T1000 (cell line): ENCODE results near the gene DRC3.
"Not testable (repeated sequence)": the region's sequence is repeated elsewhere in the genome, so short reads cannot be mapped to it uniquely, and the experiment has no call there.

Experiments
- DNase-seq: peaks from one replicate; lab custom pipeline; 2025; ENCODE audit warnings: mixed read lengths; lab: John Stamatoyannopoulos, UW

Gene DRC3

GRCh38 chr17:17993852-17994251 is 21.2 kb downstream of the DRC3 start:
- DNase-seq = no peak

GRCh38 chr17:17994271-17995069 is 21.8 kb downstream of the DRC3 start:
- no peak for DNase-seq

DNA sequence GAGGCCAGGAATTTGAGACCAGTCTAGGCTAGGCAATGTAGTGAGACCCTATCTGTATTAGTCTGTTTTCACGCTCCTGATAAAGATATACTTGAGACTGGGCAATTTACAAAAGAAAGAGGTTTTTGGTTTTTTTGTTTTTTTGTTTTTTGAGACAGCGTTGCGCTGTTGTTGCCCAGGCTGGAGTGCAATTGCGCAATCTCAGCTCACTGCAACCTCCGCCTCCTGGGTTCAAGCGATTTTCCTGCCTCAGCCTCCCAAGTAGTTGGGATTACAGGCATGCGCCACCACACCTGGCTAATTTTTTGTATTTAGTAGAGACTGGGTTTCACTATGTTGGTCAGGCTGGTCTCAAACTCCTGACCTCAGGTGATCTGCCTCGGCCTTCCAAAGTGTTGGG is 23.2 kb downstream of the DRC3 start:
- DNase-seq = not testable (repeated sequence)

DNA sequence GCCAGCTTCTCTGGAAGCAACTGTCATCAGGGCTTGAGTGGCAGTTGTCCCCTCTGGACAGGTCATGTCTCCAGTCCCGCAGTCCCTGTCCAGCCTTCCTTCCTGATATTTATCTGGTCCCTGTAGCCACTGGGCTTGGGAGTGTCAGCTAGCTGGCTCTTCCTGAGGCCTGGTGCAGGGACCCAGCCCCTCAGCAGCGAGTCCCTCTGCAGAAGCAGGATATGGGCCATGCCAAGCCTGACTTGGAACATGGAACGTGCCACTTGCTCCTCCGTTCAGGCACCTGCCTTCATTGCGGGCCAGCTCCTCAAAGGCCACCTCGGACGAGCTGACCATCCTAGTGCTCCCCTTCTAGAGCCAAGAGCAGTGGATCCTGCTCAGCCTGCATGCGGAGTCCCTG is 26.3 kb downstream of the DRC3 start:
- DNase-seq = no peak

- no peak for DNase-seq
Measured at GRCh38 chr17:17999364-18000029, 26.8 kb downstream of the DRC3 start.

- DNase-seq = no peak
Measured at GRCh38 chr17:18000030-18000408, 27.4 kb downstream of the DRC3 start.

DNA sequence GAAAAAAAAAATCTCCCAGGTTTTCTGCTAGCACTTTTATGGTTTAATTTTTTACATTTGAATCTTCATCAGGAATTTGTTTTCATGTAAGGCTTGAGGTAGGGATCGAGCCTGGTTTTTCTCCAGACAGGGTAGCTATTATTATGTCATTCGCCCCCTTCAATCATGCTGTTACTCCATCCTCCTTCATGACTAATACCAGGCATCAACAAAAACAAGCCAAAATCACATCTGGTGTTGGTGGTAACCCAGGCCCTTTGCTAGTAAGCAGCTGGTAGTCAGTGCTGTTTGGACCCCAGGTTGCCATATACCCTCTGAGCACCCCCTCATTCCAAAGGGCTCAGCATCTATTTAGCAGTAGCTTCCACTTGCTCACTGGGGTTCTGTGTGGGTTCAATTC is 29.5 kb downstream of the DRC3 start:
- DNase-seq = no peak

DNA sequence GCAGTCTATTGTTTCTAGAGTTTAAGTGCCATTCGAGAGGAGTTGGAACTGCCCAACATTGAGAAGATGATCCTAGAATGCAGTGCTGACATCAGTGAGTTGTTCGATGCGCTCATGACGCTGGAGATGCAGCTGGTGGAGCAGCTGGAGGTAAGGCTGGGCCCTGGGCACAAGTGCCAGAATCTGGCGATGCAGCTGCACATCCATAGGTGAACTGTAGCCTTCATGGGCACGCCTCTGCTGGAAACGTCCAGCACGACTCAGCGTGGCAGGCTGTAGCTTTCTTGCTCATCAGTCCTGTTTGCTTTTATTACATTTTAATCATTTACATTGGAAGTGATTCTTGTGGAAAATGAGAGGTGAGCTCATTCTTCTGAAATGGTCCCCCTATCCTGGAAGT is 31.7 kb downstream of the DRC3 start:
- DNase-seq = no peak

DNA sequence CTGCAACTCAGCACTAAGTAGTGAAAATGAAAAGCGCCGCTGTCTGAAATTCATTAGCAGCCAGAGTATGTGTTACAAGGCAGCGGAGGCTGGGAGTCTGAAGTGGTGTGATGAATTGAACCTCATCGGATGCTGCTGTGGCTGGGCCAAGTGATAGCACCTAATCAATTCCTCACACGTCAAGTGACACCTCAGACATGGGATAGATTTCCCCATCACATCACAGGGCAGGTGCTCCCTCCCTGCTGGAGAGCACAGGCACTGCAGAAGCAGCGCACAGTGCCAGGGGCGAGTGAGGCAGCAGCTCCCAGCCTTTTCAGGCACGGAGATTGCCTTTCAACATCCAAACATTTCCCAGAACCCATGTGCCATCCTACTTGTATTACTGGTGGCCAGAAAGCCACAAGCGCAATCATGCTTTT is 32.2 kb downstream of the DRC3 start:
- DNase-seq = no peak

GRCh38 chr17:18005496-18005895 is 32.8 kb downstream of the DRC3 start:
- DNase-seq = no peak

DNA sequence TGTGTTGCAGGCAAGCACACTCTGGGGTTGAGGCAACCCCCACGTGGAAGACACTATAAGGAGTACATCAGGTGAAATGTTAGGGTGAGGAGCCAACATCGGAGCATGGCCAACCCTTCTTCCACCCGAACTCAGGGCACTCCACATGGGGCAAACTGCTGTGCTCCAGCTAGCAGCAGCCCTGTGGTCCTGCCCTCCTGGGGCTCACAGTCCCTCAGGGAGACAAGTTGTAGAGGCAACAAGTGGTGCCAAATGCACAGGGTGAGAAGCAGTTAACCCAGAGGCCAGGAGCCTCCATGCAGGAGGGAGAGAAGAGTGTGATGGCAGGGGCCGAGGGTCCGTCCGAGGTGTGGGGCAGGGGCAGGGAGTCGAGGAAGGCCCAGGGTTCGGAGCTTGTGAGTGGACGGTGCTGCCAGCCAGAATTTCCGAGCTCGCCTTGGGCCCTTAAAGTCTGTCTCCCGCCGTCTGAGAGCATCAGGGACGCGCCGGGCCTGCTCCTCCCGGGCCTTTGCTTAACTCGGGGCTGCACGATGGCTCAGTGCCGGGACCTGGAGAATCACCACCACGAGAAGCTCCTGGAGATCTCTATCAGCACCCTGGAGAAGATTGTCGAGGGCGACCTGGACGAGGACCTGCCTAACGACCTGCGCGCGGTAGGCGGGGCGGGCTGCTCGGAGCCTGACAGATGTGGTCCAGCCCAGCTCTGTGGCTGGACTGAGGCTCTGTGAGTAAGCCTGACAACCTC is 34.0 kb downstream of the DRC3 start:
- DNase-seq = no peak

GRCh38 chr17:18008496-18009268 is 36.0 kb downstream of the DRC3 start:
- DNase-seq = peak; percentile 48

DNA sequence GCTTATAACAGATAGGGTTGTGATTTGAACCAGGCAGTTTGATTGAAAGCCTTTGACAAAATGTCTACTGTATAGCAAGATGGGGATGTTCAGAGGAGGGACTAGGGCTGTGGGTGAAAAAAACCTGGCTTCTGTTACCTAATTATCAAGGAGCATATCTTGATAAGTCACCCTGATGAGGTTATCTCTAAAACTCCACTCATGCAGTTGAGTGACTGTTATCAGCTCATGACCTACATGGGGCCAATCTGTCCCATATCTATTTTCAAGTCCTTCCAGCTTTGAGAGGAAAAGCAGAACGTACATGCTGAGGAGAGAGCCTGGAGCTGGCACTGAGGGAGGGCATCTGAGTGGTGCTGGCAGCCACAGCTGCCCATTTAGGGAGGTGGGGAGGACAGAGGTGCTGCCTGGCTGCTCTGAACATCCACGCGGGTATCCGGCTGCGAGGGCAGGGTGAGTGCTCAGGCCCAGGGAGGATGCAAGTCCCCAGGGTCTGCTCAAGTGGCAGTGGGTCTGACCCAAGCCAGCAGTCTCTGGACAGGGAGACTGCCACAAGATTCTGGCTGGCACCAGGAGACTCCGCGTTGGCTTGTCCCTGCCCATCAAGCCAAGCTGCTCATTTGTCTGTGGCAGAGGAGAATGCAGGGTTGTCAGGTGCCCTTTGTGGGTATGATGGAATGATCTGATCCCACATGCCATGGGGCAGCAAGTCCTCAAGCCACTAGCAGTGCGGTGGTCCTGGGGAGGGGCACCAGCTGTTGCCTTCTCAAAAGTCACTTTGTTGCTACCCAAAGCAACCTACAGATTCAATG is 37.2 kb downstream of the DRC3 start:
- DNase-seq = no peak

- no peak for DNase-seq
Measured at GRCh38 chr17:18011286-18011685, 38.6 kb downstream of the DRC3 start.

DNA sequence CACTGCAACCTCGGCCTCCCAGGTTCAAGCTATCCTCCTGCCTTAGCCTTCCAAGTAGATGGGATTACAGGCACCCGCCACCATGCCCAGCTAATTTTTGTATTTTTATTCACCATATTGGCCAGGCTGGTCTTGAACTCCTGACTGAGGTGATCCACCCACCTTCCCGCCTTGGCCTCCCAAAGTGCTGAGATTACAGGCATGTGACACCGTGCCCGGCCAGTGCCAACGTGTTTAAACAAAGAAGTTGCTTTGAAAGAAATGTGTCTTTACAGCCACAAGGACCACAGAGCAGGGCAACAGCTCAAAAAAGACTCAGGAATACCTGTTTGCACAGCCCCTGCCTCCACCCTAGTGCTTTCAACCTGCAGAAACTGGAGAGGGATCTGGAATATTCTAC is 41.3 kb downstream of the DRC3 start:
- DNase-seq = no peak

DNA sequence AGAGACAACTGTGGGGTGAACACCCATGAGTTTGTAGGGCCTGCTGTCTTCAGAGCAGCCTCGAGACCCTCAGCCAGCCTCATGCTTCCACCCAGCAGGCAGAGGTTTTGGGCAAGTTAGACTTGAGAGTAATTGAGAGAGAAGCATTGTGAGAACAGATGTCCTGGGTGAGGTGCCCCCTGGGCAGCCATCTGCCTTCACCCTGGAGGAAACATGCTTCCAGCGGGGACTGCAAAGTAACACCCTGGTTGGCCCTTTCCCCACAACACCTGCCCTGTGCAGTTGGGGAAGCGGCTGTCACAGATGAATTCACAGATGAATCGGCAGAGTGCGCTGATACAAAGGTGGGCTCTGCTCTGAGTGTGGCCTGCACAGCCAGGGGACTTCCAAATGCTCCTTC is 42.9 kb downstream of the DRC3 start:
- no peak for DNase-seq

DNA sequence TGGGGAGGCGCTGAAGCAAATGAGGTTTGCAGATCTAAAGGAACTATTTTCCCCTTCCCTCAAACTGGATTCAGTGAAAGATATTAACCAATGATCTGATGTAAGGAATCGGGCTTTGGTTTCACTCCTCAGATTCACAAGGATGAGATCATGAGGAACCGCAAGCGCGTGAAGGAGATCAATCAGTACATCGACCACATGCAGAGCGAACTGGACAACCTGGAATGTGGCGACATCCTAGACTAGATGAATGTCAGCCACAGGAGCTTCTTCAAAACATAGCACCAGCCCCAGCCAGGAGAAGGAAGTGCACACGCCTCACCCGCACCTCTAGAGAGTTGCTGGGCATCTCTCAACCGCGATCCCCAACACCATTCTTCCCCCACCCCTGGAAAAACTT is 43.8 kb downstream of the DRC3 start:
- DNase-seq = no peak

DNA sequence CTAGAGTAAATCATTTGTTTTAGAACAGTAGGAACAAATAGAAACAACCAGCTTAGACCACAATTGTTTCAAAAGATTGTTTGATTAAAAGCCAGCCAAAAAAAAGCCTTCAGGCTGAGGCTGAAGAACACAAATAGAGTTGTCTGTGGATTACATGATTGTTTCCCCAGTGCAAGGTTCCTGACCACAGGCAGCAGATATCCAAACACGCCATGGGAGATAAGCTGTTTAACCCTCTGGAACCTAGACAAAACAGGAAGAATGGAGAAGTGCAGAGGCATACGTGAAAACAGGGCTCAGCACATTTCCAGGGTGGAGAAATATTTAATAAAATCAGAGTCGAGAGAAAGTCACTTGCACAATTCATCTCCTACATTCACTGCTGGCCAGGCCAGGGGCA is 45.3 kb downstream of the DRC3 start:
- no peak for DNase-seq

- no peak for DNase-seq
Measured at GRCh38 chr17:18018411-18018921, 45.8 kb downstream of the DRC3 start.

DNA sequence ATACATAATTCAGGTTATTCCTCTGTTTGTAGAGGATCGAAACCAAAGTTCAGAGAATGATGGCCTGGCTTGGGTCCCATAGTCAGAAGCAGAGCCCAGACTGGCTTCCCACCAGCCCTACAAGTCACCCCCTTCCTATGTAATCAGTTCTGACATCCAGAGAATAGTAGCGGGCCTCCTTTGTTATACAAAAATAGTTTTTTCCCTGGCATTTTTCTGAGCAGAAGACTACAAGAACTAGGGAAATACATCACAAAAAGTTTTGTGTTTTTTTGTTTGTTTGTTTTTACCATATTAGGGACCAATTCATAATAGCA is 47.1 kb downstream of the DRC3 start:
- DNase-seq = no peak

DNA sequence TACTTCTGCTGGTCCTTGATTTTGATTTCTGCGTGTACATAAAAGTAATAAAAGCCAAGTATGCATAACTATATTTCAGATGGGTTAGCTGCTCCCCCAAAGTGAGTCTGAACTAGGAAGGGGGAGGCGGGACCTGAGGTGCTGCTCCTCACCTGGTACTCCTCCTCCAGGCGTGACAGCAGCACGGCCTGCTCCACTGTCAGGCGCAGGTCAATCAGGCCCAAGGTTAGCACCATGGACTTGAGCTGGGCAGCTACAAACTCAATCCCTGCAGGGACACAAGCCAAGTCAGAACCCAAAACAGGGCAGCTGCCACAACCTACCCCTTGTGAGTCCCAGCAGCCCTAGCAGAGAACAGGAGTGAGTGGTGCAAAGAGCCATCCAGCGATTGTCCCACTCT is 48.3 kb downstream of the DRC3 start:
- no peak for DNase-seq
